ENCODE measurements around the gene F2R. TPM values are rescaled to one million over a fixed set of nuclear protein-coding genes. Genes with fewer than 3 reads are reported as not detected.
A peak's percentile ranks its signal among the peaks of the same experiment; 100 is the strongest.

Gene F2R
- total RNA-seq, 4 donors from 2014 or later: 0.38 to 13.0 (median 4.9) TPM

DNA sequence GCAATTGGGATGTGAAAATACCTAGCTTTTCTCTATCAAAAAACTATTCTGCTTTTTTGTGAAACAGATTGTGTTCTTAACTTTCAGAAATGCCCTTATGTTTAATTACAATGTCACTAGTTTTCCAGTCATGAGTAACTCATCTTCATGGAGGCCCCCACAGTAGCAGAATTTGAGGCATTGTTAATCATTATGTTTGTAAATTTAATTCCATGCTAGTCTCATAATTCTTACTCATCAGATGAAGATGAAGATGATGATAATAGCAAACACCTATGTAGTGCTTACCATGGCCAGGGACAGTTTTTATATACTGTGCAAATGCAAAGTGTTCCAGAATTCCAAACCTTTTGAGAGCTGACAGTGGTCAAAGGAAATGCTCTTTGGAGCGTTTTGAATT, 27.7 kb upstream of the F2R start:
- Histone ChIP-seq H3K9me3 (no peaks in the 10 kb centered on the region), H3K4me3 (no peak overlapping the region), H3K4me1 (no peaks in the 10 kb centered on the region), H3K27me3 (no peaks in the 10 kb centered on the region), H3K36me3 (no peaks in the 10 kb centered on the region), H3K27ac (no peak overlapping the region)
- intact Hi-C loops (cut with DNase I): no loop called here
- WGBS, 2 donors: 89 to 100% methylated on average over 1 of the region's 1 CpG
- no peak for DNase-seq
- TF ChIP-seq, protein P1, sequence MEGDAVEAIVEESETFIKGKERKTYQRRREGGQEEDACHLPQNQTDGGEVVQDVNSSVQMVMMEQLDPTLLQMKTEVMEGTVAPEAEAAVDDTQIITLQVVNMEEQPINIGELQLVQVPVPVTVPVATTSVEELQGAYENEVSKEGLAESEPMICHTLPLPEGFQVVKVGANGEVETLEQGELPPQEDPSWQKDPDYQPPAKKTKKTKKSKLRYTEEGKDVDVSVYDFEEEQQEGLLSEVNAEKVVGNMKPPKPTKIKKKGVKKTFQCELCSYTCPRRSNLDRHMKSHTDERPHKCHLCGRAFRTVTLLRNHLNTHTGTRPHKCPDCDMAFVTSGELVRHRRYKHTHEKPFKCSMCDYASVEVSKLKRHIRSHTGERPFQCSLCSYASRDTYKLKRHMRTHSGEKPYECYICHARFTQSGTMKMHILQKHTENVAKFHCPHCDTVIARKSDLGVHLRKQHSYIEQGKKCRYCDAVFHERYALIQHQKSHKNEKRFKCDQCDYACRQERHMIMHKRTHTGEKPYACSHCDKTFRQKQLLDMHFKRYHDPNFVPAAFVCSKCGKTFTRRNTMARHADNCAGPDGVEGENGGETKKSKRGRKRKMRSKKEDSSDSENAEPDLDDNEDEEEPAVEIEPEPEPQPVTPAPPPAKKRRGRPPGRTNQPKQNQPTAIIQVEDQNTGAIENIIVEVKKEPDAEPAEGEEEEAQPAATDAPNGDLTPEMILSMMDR (IDR thresholded peaks at IDR 0.05): no peak
- TF ChIP-seq POLR2A (IDR thresholded peaks at IDR 0.05): no peak

DNA sequence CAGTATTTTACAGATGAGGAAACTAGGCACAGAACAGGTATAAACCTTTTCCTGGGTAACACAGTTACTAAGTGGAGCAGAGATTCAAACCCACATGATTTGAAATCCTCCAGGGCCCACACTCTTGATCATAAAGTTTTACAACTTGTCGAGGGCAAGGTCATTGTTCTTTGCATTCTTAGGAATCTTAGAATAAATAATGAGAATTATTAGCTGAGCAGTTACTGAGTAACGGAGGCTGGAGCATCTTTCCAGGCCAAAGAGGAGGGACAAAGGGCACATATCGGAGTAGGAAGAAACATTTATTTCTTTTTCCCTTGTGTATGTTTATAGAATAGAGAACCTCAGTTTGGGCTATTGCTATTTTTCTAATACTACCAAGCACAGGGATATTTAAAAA, 27.1 kb upstream of the F2R start:
- DNase-seq: no peak
- Histone ChIP-seq H3K27me3 (no peaks in the 10 kb centered on the region), H3K27ac (no peak overlapping the region), H3K4me3 (no peak overlapping the region), H3K36me3 (no peaks in the 10 kb centered on the region), H3K9me3 (no peaks in the 10 kb centered on the region), H3K4me1 (no peaks in the 10 kb centered on the region)
- no peak for TF ChIP-seq POLR2A (IDR thresholded peaks at IDR 0.05)
- TF ChIP-seq, protein P1 (IDR thresholded peaks at IDR 0.05): no peak
- intact Hi-C loops (cut with DNase I): no loop called here
- WGBS, 2 donors: 76 to 81% methylated on average over 3 of the region's 3 CpGs

DNA sequence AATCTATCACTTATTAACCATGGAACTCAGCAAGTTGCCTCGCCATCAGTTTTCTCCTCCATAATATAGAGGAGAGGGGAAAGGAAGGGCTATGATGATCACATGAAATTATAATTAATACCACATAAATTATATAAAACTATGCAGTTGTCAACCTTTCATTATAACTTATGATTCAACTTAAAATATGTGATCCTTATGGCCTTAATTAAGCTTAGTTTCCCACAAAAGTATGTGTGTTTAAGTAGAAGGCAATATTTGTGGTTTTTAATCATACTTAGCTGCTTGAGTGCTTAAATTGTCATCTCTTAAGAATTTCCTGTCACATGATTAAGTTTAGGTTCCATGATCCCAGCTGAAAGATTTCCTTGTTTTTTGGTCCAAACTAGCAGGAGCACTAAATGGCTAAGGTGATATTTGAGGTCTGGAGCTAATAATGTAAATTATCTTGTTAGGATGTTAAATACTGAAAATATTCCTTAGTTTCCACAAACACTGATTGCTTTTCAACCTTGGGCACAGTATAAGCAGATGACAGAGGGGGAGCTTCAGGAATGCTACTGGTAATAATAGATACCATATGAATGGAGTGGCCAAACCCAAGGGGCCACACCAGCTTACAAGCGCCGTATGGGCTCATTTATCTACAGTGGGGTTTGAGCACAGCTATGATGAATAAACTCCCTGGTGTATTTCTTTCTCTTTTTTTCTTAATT, 26.4 kb upstream of the F2R start:
- Histone ChIP-seq H3K4me3 (no peak overlapping the region), H3K36me3 (no peaks in the 10 kb centered on the region), H3K9me3 (no peaks in the 10 kb centered on the region), H3K27ac (no peak overlapping the region), H3K4me1 (no peaks in the 10 kb centered on the region), H3K27me3 (no peaks in the 10 kb centered on the region)
- WGBS, 2 donors: 87 to 90% methylated on average over 3 of the region's 3 CpGs
- no peak for DNase-seq
- intact Hi-C loops (cut with DNase I): no loop called here
- TF ChIP-seq POLR2A (IDR thresholded peaks at IDR 0.05): no peak
- TF ChIP-seq, protein P1 (IDR thresholded peaks at IDR 0.05): no peak

DNA sequence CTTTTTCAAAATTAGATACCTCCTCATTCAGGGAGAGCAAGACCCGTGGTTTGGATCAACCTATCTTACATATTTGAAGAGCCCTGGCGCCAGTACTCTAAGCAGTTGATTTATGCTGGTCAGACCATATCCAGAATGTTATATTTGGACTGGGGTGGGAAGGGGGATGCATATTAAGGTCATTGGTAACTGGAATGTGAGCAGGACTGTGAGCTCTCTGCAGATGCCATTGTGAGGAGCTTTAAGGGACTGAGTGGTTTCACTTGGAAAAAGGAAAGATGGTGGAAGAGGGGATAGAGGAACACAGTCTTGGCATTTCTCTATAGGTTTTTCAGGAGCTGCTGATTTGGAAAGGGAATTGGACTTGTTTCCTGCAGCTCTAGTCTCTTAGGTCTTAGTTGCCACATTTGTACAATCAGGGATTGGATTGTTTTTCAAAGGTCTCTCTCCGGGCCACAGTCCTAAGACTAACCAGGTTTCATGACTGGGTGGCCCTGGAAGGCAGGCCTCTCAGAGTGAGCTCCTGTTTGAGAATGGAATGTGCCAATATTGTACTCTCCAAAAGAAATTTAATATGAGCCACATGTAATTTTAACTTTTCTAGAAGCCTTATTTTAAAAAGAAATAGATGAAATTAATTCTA, 25.8 kb upstream of the F2R start:
- Histone ChIP-seq H3K4me1 (no peaks in the 10 kb centered on the region), H3K27me3 (no peaks in the 10 kb centered on the region), H3K9me3 (no peaks in the 10 kb centered on the region), H3K36me3 (no peaks in the 10 kb centered on the region), H3K27ac (no peak overlapping the region), H3K4me3 (no peak overlapping the region)
- intact Hi-C loops (cut with DNase I): no loop called here
- WGBS, 2 donors: 89 to 91% methylated on average over 3 of the region's 3 CpGs
- no peak for DNase-seq
- TF ChIP-seq, protein P1 (IDR thresholded peaks at IDR 0.05): no peak

DNA sequence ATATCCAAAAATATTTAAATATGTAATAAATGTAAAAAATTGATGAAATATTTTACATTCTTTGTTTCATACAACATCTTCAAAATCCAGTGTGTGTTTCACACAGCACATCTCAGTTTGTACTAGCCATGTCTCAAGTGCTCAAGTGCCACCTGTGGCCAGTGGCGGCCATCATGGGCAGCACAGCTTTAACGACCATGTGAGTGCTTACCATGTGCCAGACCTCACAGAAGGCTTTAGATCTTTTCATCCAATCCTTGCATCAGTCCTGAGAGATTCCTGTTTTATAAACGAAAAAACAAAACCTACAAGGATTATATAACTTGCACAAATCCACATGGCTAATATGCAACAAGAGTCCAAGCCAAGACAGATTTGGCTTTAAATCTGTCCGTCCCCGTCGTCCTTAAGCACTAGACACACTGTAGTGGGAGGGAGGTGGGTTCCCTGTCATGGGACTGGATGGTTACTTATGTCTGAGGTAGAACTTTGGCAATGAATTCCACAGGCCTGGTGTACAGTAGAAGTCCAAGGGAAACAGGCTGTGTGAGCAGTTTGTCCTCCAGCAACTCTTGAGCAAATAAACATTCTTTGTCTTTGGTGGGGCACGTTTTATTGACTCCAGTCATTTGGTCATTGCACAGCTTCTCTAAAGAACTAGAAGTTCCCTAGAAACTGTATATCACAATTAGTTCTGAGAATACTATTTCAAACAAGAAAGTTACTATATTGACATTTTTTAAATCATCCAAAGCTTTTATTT, 25.0 kb upstream of the F2R start:
- 65 to 78% methylated on average over 7 of the region's 7 CpGs for WGBS, 2 donors
- H3K27ac ChIP-seq: peak overlapping the region in 2 of 4 donors; percentile 13 to 53
- no peak for DNase-seq
- no peaks in the 10 kb centered on the region for H3K36me3 ChIP-seq
- TF ChIP-seq, protein P1 (IDR thresholded peaks at IDR 0.05): no peak
- TF ChIP-seq POLR2A (IDR thresholded peaks at IDR 0.05): no peak
- intact Hi-C loops (cut with DNase I): no loop called here
- H3K4me3 ChIP-seq: no peak overlapping the region
- H3K27me3 ChIP-seq: no peaks in the 10 kb centered on the region
- H3K4me1 ChIP-seq: no peaks in the 10 kb centered on the region
- no peaks in the 10 kb centered on the region for H3K9me3 ChIP-seq

All from esophagus squamous epithelium (tissue), 5 donors.